ENCODE results near the gene CDC23. TPM values are rescaled to one million over a fixed set of nuclear protein-coding genes. Genes with fewer than 3 reads are reported as not detected.

Gene CDC23
- total RNA-seq, 2 donors from 2014 or later, result 45.0 to 48.9 TPM

DNA sequence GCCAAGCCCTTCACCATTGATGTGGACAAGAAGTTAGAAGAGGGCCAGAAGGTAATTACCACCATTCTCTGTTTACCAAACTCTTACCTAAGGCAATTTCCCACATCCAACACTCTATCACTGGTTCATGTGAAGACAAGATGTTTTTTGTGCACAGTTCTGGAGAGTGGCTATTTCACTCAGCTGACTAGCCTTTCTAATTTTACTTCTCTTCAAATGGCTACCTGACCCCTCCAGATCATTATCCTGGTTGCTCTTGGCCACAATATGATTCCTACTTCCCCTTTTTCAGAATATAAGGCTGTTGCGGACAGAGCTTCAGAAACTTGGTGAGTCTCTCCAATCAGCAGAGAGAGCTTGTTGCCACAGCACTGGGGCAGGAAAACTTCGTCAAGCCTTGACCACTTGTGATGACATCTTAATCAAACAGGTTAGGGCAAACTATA is 27.1 kb downstream of the CDC23 start:
- Mint-ChIP-seq H3K9me3 (no peaks in the 10 kb centered on the region), H3K4me1 (ENCODE audit: low read depth) (peaks cover 2% of the 10 kb centered on the region), H3K27me3 (ENCODE audit: low read depth) (no peaks in the 10 kb centered on the region), H3K36me3 (ENCODE audit: insufficient read depth in 2 of 2) (peaks cover 7 to 22% of the 10 kb centered on the region in 2 donors), H3K4me3 (no peak overlapping the region), H3K27ac (no peak overlapping the region)
- DNase-seq, result no peak
- no peak for ATAC-seq (replicated peaks in 1 of 2)

DNA sequence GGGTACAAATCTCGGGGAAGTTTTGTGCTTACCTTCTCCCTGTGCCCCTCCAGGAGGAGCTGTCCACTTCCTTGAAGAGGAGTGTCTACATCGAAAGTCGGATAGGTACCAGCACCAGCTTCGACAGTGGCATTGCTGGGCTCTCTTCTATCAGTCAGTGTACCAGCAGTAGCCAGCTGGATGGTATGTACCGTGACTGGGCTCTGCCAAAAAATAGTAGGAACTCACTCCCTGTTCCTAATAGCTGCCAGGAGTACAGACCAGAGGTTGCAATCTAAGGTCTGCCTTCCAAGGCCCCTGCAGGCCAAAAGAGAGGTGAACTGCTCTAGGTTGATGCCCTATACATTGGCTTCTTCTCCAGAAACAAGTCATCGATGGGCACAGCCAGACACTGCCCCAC is 30.3 kb downstream of the CDC23 start:
- H3K4me3 Mint-ChIP-seq, result no peak overlapping the region
- H3K27ac Mint-ChIP-seq, result no peak overlapping the region
- H3K27me3 Mint-ChIP-seq (ENCODE audit: low read depth), result no peaks in the 10 kb centered on the region
- peaks cover 8% of the 10 kb centered on the region for H3K4me1 Mint-ChIP-seq (ENCODE audit: low read depth)
- H3K9me3 Mint-ChIP-seq, result no peaks in the 10 kb centered on the region
- no peak for ATAC-seq (replicated peaks in 1 of 2)
- peaks cover 7 to 22% of the 10 kb centered on the region in 2 donors for H3K36me3 Mint-ChIP-seq (ENCODE audit: insufficient read depth in 2 of 2)
- DNase-seq, result no peak

DNA sequence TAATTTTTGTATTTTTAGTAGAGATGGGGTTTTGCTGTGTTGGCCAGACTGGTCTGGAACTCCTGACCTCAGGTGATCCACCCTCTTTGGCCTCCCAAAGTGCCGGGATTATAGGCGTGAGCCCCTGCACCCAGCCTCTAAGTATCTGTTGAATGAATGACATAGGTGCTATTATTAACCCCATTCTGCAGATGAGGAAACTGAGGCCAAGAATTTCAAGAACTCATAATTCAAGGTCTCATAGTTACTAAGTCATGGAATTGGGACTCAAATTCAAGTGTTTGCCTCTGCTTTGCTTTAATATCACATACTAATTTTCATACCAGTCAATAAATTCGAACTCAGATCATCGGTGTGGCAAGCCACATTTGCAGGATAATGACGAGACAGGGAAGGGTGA is 32.3 kb downstream of the CDC23 start:
- H3K36me3 Mint-ChIP-seq (ENCODE audit: insufficient read depth in 2 of 2), result peaks cover 7 to 15% of the 10 kb centered on the region in 2 donors
- H3K27ac Mint-ChIP-seq, result no peak overlapping the region
- H3K9me3 Mint-ChIP-seq, result no peaks in the 10 kb centered on the region
- H3K4me3 Mint-ChIP-seq, result no peak overlapping the region
- peaks cover 23% of the 10 kb centered on the region for H3K4me1 Mint-ChIP-seq (ENCODE audit: low read depth)
- ATAC-seq (replicated peaks in 1 of 2), result no peak
- H3K27me3 Mint-ChIP-seq (ENCODE audit: low read depth), result no peaks in the 10 kb centered on the region
- DNase-seq, result no peak

DNA sequence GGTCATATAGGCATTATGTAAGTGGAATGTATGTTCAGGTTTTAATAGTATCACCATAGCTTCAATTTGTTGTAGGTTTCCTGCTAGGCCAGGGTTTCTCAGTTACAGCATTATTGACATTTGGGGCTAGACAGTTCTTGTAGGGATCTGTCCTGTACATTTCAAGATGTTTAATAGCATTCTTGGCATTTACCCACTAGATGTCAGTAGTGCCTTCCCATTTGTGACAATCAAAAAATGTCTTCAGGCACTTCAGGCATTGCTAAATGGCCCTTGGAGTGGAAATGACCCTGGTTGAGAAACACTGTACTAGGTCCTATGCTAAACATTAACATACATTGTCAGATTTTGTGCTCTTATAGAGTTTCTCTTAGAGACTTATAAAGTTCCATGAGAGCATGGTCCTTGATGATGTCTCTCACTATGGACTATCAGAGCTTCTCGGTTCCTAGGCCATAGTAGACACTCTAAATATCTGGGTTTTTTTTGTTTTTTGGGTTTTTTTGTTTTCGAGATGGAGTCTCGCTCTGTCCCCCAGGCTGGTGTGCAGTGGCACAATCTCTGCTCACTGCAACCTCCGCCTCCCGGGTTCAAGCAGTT is 32.8 kb downstream of the CDC23 start:
- ATAC-seq (replicated peaks in 1 of 2) (no peak), DNase-seq (peak in 1 of 2 donors; percentile 11)
- no peaks in the 10 kb centered on the region for H3K9me3 Mint-ChIP-seq
- peaks cover 23% of the 10 kb centered on the region for H3K4me1 Mint-ChIP-seq (ENCODE audit: low read depth)
- no peaks in the 10 kb centered on the region for H3K27me3 Mint-ChIP-seq (ENCODE audit: low read depth)
- no peak overlapping the region for H3K4me3 Mint-ChIP-seq
- H3K36me3 Mint-ChIP-seq (ENCODE audit: insufficient read depth in 2 of 2), result peaks cover 7 to 16% of the 10 kb centered on the region in 2 donors
- no peak overlapping the region for H3K27ac Mint-ChIP-seq

DNA sequence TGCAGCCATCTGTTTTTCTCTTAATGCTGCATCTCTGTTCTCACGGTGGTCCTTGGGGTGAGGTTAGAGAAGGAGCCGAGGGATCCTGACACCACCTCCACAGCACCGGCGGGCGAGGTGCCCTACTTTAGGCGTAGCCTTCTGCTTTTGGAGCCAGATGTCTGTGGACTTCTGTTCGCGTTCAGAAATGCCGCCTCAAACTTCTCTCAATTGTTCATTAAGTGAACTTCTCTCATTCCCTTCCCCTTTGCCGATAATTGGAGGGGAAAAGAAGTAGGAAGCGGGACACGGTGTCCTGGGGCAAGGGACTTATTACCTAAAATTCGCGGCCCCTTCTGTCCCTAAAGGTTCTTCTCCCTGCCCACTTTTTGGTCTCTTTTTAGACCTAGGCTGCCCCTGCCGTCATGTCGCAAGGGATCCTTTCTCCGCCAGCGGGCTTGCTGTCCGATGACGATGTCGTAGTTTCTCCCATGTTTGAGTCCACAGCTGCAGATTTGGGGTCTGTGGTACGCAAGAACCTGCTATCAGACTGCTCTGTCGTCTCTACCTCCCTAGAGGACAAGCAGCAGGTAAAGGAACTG is 33.8 kb downstream of the CDC23 start:
- no peaks in the 10 kb centered on the region for H3K27me3 Mint-ChIP-seq (ENCODE audit: low read depth)
- no peak overlapping the region for H3K4me3 Mint-ChIP-seq
- no peaks in the 10 kb centered on the region for H3K9me3 Mint-ChIP-seq
- H3K27ac Mint-ChIP-seq, result no peak overlapping the region
- ATAC-seq (replicated peaks in 1 of 2), result no peak
- peaks cover 23% of the 10 kb centered on the region for H3K4me1 Mint-ChIP-seq (ENCODE audit: low read depth)
- DNase-seq, result peak; percentile 12 to 17
- H3K36me3 Mint-ChIP-seq (ENCODE audit: insufficient read depth in 2 of 2), result peaks cover 7 to 12% of the 10 kb centered on the region in 2 donors

DNA sequence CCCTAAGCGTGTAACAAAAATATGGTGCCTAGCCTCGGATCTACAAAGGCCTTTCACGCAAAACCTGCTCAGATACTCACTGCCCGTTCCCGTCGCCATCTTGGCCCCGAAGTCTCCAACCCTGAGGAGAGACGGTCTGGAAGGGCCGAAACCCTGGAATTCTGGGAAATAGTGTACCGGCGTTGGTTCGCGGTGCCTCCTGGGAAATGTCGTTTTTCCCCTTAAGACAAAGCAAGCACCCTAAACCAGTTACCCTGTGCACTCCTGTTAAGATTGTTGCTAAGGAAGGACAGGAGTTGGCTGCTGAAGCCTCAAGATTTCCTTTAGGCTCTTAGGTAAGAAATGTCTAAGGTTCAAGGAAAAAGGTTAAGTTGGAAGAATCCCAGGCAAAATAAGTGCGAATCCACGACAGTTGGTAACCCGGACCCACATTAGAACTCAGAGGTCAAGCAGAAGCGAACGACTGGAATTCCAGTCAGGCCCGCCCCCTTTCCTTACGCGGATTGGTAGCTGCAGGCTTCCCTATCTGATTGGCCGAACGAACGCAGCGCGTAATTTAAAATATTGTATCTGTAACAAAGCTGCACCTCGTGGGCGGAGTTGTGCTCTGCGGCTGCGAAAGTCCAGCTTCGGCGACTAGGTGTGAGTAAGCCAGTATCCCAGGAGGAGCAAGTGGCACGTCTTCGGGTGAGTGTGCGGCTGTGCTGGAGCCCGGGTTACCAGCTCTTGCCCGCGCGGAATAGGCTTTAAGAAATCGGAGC is 34.4 kb downstream of the CDC23 start, which contains the start of the genes BRD8 and KIF20A:
TSS of gene BRD8 (minus strand) at position 115 of the 761 bp plus-strand sequence. CDS start at position 99, 16 bp downstream.
TSS of gene KIF20A (plus strand) at position 597 of the 761 bp plus-strand sequence. CDS start 569 bp downstream, outside the sequence.
- Mint-ChIP-seq H3K36me3 (ENCODE audit: insufficient read depth in 2 of 2) (peaks cover 8 to 13% of the 10 kb centered on the region in 2 donors), H3K4me3 (no peak within 1 kb of the TSS)
- peak; percentile 91 to 94 for DNase-seq

DNA sequence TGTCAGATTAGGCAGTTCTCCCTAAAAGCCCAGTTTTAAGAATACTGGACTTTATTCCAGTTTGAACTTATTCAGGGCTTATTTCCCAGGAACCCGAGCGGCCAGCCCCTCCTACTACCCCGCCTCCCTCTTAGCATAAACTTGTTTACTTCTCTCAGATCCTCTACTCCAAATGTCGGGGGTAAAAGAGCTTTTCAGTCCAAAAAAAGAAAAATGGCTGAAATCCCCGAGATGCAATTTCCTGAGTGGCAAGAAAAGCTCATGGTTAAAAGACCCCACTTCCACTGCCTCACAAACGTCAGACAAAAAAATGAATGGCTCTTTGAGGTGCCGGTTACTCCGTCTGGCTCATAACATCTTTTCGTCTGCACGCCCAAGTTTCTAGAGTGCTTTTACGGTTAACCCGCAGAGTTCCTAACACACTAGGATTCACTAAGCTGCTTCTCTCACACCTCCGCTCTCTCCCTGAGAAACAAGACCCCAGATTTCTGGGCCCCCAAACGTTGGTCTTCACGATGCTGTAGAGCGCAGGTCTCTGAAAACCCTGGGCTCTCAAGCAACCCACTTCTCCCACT is 35.1 kb downstream of the CDC23 start:
- no peak overlapping the region for H3K27ac Mint-ChIP-seq
- peak in 1 of 2 donors; percentile 23 for ATAC-seq (replicated peaks in 1 of 2)
- DNase-seq, result peak; percentile 30 to 36
- H3K9me3 Mint-ChIP-seq, result no peaks in the 10 kb centered on the region
- peaks cover 11 to 15% of the 10 kb centered on the region in 2 donors for H3K36me3 Mint-ChIP-seq (ENCODE audit: insufficient read depth in 2 of 2)
- H3K4me3 Mint-ChIP-seq, result no peak overlapping the region
- H3K27me3 Mint-ChIP-seq (ENCODE audit: low read depth), result no peaks in the 10 kb centered on the region
- H3K4me1 Mint-ChIP-seq (ENCODE audit: low read depth), result peaks cover 23% of the 10 kb centered on the region

More for the DNA sequence above, 34.4 kb downstream of the CDC23 start, which contains the start of the genes BRD8 and KIF20A:
- Mint-ChIP-seq H3K27ac (no peak within 1 kb of the TSS), H3K4me1 (ENCODE audit: low read depth) (peaks cover 23% of the 10 kb centered on the region), H3K27me3 (ENCODE audit: low read depth) (no peaks in the 10 kb centered on the region), H3K9me3 (no peaks in the 10 kb centered on the region)
- peak; percentile 89 to 91 for ATAC-seq (replicated peaks in 1 of 2)

DNA sequence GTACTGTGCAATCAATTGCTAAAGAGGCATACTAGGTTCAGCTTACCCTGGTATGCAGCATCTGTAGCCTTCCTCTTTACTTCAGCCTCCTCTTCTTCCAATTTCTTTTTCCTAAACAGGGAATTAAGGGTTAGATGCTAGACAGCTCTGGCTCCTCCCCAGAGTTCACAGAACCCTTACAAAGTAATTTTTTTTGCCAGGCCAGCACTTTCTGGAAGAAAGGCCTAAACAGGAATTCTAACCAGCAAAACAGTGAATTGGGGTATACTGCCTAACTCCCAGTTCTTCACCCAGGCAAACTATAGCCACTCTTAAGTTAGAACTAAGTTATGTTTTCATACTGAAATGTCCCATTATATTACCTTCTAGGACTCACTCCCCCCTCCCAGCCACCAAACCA is 42.8 kb downstream of the CDC23 start:
- Mint-ChIP-seq H3K27me3 (ENCODE audit: low read depth) (no peaks in the 10 kb centered on the region), H3K4me1 (ENCODE audit: low read depth) (no peaks in the 10 kb centered on the region), H3K27ac (no peak overlapping the region), H3K9me3 (no peaks in the 10 kb centered on the region), H3K4me3 (no peak overlapping the region), H3K36me3 (ENCODE audit: insufficient read depth in 2 of 2) (peaks cover 14 to 28% of the 10 kb centered on the region in 2 donors)
- ATAC-seq (replicated peaks in 1 of 2), result no peak
- DNase-seq, result no peak

DNA sequence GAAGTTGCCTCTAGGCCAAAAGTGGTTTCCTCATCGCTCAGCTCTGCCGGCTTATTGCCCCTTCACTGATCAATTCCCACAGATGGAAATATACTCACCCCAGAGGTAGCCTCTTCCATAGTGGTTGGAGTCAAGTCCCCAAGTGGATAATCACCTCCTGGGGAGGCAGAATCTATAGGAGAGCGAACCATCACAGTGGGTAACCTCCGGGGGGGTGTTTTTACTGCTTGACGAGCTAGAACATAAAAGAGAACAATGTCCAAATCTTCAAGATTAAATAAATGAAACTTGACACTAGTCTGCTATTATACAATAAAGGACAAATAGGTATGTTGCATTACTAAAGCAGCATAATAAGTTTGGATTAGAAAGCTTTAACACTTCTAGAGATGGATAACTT is 44.0 kb downstream of the CDC23 start:
- Mint-ChIP-seq H3K36me3 (ENCODE audit: insufficient read depth in 2 of 2) (peaks cover 22 to 33% of the 10 kb centered on the region in 2 donors), H3K27ac (no peak overlapping the region), H3K4me3 (no peak overlapping the region), H3K4me1 (ENCODE audit: low read depth) (no peaks in the 10 kb centered on the region), H3K9me3 (no peaks in the 10 kb centered on the region), H3K27me3 (ENCODE audit: low read depth) (no peaks in the 10 kb centered on the region)
- DNase-seq (no peak), ATAC-seq (replicated peaks in 1 of 2) (no peak)

DNA sequence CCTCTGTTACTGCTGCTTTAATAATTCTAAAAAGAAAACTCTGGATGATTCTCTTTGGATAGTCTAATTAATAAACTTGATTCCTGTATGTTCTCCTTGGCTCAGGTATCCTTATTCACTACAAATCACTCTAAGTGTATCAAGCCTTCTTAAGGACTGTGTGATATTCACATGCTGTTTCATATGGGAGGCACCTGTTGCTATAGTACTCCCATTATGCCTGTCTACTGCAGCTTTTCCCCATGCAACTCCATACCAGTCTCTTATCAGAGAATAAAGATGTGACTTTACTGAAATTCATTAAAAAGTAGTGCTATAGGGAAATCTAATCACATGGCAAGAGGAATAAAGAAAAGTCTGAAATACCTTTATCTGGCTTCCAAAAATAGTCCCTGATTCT is 49.4 kb downstream of the CDC23 start:
- Mint-ChIP-seq H3K9me3 (no peaks in the 10 kb centered on the region), H3K27ac (peak overlapping the region; percentile 46), H3K4me1 (ENCODE audit: low read depth) (no peaks in the 10 kb centered on the region), H3K27me3 (ENCODE audit: low read depth) (no peaks in the 10 kb centered on the region), H3K36me3 (ENCODE audit: insufficient read depth in 2 of 2) (peaks cover 28 to 48% of the 10 kb centered on the region in 2 donors), H3K4me3 (no peak overlapping the region)
- DNase-seq (no peak), ATAC-seq (replicated peaks in 1 of 2) (no peak)

DNA sequence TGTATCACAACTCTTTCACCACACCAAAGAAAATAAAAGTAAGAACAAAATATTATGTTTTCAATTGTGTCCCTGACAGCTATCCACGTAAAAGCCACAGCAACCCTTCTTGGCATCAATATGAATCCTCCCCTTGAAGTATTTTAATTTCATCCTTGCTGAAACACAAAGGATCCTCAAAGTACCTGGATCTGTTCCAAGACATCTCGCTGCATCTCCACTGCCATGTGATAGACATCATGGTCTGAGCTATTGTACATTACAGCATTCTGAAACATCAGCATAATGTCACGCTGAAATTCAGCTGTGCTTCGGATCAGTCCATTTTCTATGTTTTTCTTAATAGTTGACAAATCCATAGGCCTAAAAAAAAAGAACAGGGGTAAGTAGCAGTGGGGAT is 52.4 kb downstream of the CDC23 start:
- Mint-ChIP-seq H3K9me3 (no peaks in the 10 kb centered on the region), H3K4me3 (no peak overlapping the region), H3K36me3 (ENCODE audit: insufficient read depth in 2 of 2) (peaks cover 26 to 48% of the 10 kb centered on the region in 2 donors), H3K27me3 (ENCODE audit: low read depth) (no peaks in the 10 kb centered on the region), H3K27ac (no peak overlapping the region), H3K4me1 (ENCODE audit: low read depth) (no peaks in the 10 kb centered on the region)
- ATAC-seq (replicated peaks in 1 of 2), result no peak
- DNase-seq, result no peak

DNA sequence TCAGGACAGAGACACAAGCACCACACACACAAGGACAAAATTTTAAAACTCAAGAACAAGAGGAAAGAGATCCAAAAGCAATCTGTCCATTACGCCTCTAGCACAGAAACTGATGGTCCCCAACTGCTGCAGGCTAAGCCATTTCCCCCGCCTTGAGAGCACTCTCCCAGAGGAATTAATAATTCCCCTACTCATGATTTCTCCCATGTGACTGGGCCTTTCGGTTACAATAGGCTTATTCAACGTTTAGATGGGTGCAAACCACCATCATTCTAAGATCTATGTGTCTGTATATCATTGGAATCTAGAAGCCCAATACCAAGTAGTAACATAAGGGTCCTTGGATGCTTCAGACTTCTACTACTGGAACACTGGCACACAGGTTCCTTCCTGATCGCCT is 53.5 kb downstream of the CDC23 start:
- no peak overlapping the region for H3K4me3 Mint-ChIP-seq
- no peak overlapping the region for H3K27ac Mint-ChIP-seq
- H3K4me1 Mint-ChIP-seq (ENCODE audit: low read depth), result no peaks in the 10 kb centered on the region
- ATAC-seq (replicated peaks in 1 of 2), result no peak
- H3K9me3 Mint-ChIP-seq, result no peaks in the 10 kb centered on the region
- no peak for DNase-seq
- H3K27me3 Mint-ChIP-seq (ENCODE audit: low read depth), result no peaks in the 10 kb centered on the region
- peaks cover 19 to 42% of the 10 kb centered on the region in 2 donors for H3K36me3 Mint-ChIP-seq (ENCODE audit: insufficient read depth in 2 of 2)

DNA sequence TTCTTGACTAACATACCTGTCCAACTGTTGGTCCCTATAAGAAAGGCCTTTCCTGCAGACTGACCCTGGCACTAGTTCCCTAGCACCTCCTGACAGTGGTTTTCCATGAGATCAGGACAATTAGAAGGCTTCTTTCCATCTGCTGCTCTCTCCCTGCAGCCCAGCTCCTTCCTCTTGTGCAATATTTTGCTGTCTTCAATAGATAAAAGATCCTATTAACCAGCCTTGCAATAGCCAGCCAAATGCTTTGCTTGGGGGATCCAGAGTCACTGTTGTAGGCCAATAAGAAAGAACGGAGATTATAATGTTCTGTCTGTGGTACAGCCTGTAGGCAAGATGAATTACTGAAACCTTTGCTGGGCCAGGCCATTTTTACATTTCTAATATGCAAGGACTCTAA is 55.5 kb downstream of the CDC23 start:
- ATAC-seq (replicated peaks in 1 of 2), result no peak
- Mint-ChIP-seq H3K27me3 (ENCODE audit: low read depth) (no peaks in the 10 kb centered on the region), H3K4me3 (no peak overlapping the region), H3K27ac (no peak overlapping the region), H3K4me1 (ENCODE audit: low read depth) (no peaks in the 10 kb centered on the region), H3K9me3 (no peaks in the 10 kb centered on the region), H3K36me3 (ENCODE audit: insufficient read depth in 2 of 2) (peaks cover 7 to 28% of the 10 kb centered on the region in 2 donors)
- no peak for DNase-seq

All from activated T-cell treated with anti-CD3 and anti-CD28 coated beads, Interleukin-2, amount 50 U/mL, for 72 hours (primary cell).